ENCODE results near the gene AGTPBP1. TPM values are rescaled to one million over a fixed set of nuclear protein-coding genes. Genes with fewer than 3 reads are reported as not detected.

Gene AGTPBP1
- total and polyA plus RNA-seq, 2 of the 8 experiments (the other 6 are each of a cell fraction or from before 2014, with no cell fraction given): 13.4 to 65.2 TPM

DNA sequence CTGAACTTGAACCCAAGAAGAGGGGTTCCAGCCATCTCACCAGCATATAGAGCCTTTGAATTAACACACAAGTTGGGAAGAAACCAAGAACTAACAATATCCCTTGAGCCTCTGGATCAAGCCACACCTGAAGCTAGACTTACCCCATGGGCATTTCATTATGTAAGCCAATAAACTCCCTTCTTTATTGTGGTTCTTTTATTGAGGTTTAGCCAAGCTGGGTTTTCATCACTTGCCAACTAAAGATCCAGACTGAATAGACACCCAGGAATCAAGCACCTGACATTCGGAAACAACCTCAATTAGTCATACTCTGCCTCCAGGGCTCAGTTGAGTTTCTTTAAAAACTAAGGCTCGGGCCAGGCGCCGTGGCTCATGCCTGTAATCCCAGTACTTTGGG, 226.7 kb downstream of the AGTPBP1 start:
- DNase-seq (ENCODE audit: low read depth in 1 of 2, low spot score in 2 of 2): no peak
- Histone ChIP-seq H3K14ac (ENCODE audit: insufficient read length) (no peak overlapping the region), H2BK15ac (ENCODE audit: low read length) (no peak overlapping the region), H3K23ac (ENCODE audit: insufficient read length) (no peak overlapping the region), H3K27ac (ENCODE audit: low read depth, low read length) (no peak overlapping the region), H4K8ac (ENCODE audit: extremely low read depth, insufficient read depth, low read length) (no peak overlapping the region), H2BK5ac (ENCODE audit: low read depth, low read length) (no peak overlapping the region), H2AK5ac (ENCODE audit: low read depth, low read length) (no peak overlapping the region), H3K27me3 (replicated peaks in 1 of 4; ENCODE audit: control insufficient read depth in 3 of 4, extremely low read depth in 1 of 4, insufficient read depth in 3 of 4, low read length in 3 of 4) (no peaks in the 10 kb centered on the region), H3K4me2 (ENCODE audit: insufficient read depth in 1 of 2, low read depth in 2 of 2, low read length in 2 of 2) (no peak overlapping the region), H3K4me1 (replicated peaks in 1 of 4; ENCODE audit: control insufficient read depth in 3 of 4, insufficient read depth in 4 of 4, low read length in 3 of 4) (peaks cover 0 to 3% (median 0%) of the 10 kb centered on the region in 4 experiments; a peak in 1 of 7 replicates), H3K79me1 (ENCODE audit: low read depth, low read length) (no peaks in the 10 kb centered on the region), H4K5ac (ENCODE audit: insufficient read length, low read depth, low read length) (no peak overlapping the region), H3K56ac (replicated peaks; ENCODE audit: insufficient read length, low read depth, low read length) (no peak overlapping the region), H3K4me3 (ENCODE audit: extremely low read depth in 1 of 4, insufficient read depth in 2 of 4, low read depth in 3 of 4, low read length in 4 of 4) (no peak overlapping the region), H3K4ac (replicated peaks; ENCODE audit: insufficient read length, low read depth, low read length) (no peak overlapping the region), H2BK120ac (replicated peaks; ENCODE audit: low read depth, low read length) (no peak overlapping the region), H3K9ac (replicated peaks in 1 of 4; ENCODE audit: extremely low read depth in 1 of 4, low read depth in 3 of 4, low read length in 3 of 4) (no peak overlapping the region), H3K18ac (ENCODE audit: extremely low read depth, low read length) (no peak overlapping the region), H4K20me1 (replicated peaks in 1 of 2; ENCODE audit: control insufficient read depth in 1 of 2, insufficient read depth in 2 of 2, low read length in 2 of 2) (no peaks in the 10 kb centered on the region), H3K9me3 (ENCODE audit: insufficient read depth in 2 of 2, low read depth in 1 of 2, low read length in 1 of 2) (no peaks in the 10 kb centered on the region), H2AFZ (ENCODE audit: low read length) (no peak overlapping the region), H2BK20ac (ENCODE audit: low read length) (no peak overlapping the region), H3K36me3 (ENCODE audit: control insufficient read depth in 2 of 4, insufficient read depth in 4 of 4, low read length in 3 of 4) (no peaks in the 10 kb centered on the region), H2BK12ac (ENCODE audit: low read depth, low read length) (no peak overlapping the region), H3K23me2 (ENCODE audit: low read depth, low read length) (peaks cover 2% of the 10 kb centered on the region; the same call in 1 of the 2 replicates), H4K91ac (replicated peaks; ENCODE audit: insufficient read length, low read length) (no peak overlapping the region), H3K79me2 (ENCODE audit: control insufficient read depth in 1 of 2, insufficient read depth in 2 of 2, low read length in 2 of 2) (no peaks in the 10 kb centered on the region)
- no peak for FAIRE-seq
- ChIA-PET POLR2A (ENCODE audit: partially characterized antibody) (no interaction called here), CTCF (ENCODE audit: partially characterized antibody) (interaction anchor here (1.0 kb wide), 1 partner anchor 95 kb away, joined by 4 read pairs; no protein-coding TSS in a partner anchor)
- WGBS, 2 experiments (ENCODE audit: extremely low coverage in 1 of 2, insufficient coverage in 1 of 2, insufficient read length in 1 of 2, insufficient replicate concordance in 2 of 2, low coverage in 1 of 2, low lambda C conversion rate in 2 of 2, missing lambda C conversion rate in 1 of 2): 96% methylated on average over 4 of the region's 4 CpGs; no CpG with 5 or more reads in 1 of the 2 experiments
- TF ChIP-seq TCF12 (IDR thresholded peaks at IDR 0.05; ENCODE audit: low read depth, low read length): no peak
- no peak for TF ChIP-seq TEAD4 (IDR thresholded peaks at IDR 0.05; ENCODE audit: low read depth, low read length)

Data from H1 (cell line).